Measurements from ENCODE around the gene FGF12. TPM values are rescaled to one million over a fixed set of nuclear protein-coding genes. Genes with fewer than 3 reads are reported as not detected.

The FGF12 gene
- polyA plus RNA-seq, 1 experiment = 0.11 TPM

DNA sequence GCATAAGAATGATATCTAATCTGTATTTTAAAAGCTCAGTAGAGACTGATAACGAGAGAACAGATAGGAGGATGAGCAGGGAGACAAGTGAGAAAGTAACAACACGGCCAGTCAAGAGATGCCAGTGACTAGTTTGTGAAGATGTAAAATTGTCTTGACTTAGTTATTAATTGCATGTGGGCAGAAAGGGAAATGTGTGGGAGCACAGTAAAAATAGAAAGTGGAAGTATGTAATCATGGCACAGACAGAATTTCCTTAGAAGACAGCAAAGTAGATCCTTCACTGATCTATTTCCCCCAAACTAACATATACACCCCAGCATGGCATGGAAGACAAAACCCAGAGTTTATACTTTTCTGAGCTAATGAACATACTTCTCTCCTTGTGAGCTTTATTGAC lies 344.5 kb downstream of the FGF12 start:
- CTCF ChIA-PET = no interaction called here
- H3K36me3 ChIP-seq (ENCODE audit: control insufficient read depth, insufficient read depth, low read length) = no peaks in the 10 kb centered on the region

DNA sequence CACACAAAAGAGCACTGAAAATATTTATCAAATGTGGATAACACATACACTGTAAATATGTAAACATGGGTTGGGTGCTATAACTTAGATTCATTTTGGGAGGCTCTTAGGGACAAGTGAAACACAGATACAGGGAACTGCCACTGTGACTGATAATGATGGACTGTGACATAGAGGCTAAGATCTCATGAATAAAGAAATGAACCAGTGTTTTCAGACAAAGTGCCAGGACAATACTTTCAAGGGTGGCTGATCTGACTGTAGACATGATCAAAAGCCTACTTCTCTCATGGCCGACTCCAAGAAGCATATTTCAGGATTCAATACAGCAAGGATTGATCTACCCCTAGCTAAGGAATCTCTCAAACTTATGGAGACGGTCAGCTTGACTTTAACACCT lies 353.8 kb downstream of the FGF12 start:
- POLR2A ChIA-PET = no interaction called here
- no peak for DNase-seq (ENCODE audit: low read depth)
- CTCF ChIA-PET = no interaction called here
- H3K27me3 ChIP-seq (ENCODE audit: control insufficient read depth, insufficient read depth, low read length) = no peaks in the 10 kb centered on the region
- H3K4me3 ChIP-seq (ENCODE audit: low read depth, low read length) = no peak overlapping the region
- no peaks in the 10 kb centered on the region for H3K36me3 ChIP-seq (ENCODE audit: control insufficient read depth, insufficient read depth, low read length)
- TF ChIP-seq, protein P1, sequence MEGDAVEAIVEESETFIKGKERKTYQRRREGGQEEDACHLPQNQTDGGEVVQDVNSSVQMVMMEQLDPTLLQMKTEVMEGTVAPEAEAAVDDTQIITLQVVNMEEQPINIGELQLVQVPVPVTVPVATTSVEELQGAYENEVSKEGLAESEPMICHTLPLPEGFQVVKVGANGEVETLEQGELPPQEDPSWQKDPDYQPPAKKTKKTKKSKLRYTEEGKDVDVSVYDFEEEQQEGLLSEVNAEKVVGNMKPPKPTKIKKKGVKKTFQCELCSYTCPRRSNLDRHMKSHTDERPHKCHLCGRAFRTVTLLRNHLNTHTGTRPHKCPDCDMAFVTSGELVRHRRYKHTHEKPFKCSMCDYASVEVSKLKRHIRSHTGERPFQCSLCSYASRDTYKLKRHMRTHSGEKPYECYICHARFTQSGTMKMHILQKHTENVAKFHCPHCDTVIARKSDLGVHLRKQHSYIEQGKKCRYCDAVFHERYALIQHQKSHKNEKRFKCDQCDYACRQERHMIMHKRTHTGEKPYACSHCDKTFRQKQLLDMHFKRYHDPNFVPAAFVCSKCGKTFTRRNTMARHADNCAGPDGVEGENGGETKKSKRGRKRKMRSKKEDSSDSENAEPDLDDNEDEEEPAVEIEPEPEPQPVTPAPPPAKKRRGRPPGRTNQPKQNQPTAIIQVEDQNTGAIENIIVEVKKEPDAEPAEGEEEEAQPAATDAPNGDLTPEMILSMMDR (IDR thresholded peaks at IDR 0.05; ENCODE audit: insufficient read depth, low read depth, low read length) = no peak

More for the DNA sequence above, 344.5 kb downstream of the FGF12 start:
- no peak overlapping the region for H3K4me3 ChIP-seq (ENCODE audit: low read depth, low read length)
- H3K27me3 ChIP-seq (ENCODE audit: control insufficient read depth, insufficient read depth, low read length) = no peaks in the 10 kb centered on the region
- TF ChIP-seq, protein P1 (IDR thresholded peaks at IDR 0.05; ENCODE audit: insufficient read depth, low read depth, low read length) = no peak
- POLR2A ChIA-PET = no interaction called here
- no peak for DNase-seq (ENCODE audit: low read depth)

DNA sequence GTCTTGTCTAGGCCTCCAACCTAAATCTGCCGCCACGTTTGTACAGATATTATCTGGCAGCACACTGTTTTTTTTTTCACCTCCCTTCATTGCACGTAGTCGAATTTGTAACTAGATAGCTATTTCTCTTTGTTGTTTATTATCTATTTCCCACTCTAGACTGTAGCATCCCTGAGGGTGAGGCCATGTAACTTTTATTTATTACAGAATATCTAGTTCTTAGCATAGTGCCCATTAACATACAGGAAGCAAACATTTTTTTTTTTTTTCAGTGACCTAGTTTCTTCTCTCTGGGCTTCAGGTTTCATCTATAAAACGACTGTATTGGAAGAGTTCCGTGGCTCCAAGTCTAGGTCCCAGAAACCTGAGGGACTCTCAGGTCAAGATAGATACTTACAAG lies 354.3 kb downstream of the FGF12 start:
- no peaks in the 10 kb centered on the region for H3K27me3 ChIP-seq (ENCODE audit: control insufficient read depth, insufficient read depth, low read length)
- H3K4me3 ChIP-seq (ENCODE audit: low read depth, low read length) = no peak overlapping the region
- H3K36me3 ChIP-seq (ENCODE audit: control insufficient read depth, insufficient read depth, low read length) = no peaks in the 10 kb centered on the region
- no peak for DNase-seq (ENCODE audit: low read depth)
- ChIA-PET POLR2A (no interaction called here), CTCF (no interaction called here)
- TF ChIP-seq, protein P1 (IDR thresholded peaks at IDR 0.05; ENCODE audit: insufficient read depth, low read depth, low read length) = no peak

DNA sequence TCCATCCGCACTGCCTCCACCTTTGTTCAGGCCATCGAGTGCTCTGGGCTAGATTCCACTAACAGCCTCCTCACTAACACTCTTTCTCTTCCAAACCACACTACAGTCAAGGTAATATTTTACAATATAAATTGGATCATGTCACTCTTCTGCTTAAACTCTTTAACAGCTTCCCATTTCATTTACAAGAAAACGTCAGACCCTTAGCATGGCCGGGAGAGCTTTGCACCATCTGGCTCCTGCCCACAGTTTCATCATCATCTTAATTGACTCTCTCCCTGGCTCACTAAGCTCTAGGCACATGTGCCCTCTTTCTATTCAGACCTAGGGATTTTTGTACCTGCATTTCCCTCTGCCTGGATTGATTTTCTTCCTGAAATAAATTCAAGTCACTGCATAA lies 354.7 kb downstream of the FGF12 start:
- Histone ChIP-seq H3K27me3 (ENCODE audit: control insufficient read depth, insufficient read depth, low read length) (no peaks in the 10 kb centered on the region), H3K4me3 (ENCODE audit: low read depth, low read length) (no peak overlapping the region), H3K36me3 (ENCODE audit: control insufficient read depth, insufficient read depth, low read length) (no peaks in the 10 kb centered on the region)
- no peak for DNase-seq (ENCODE audit: low read depth)
- POLR2A ChIA-PET = no interaction called here
- TF ChIP-seq, protein P1 (IDR thresholded peaks at IDR 0.05; ENCODE audit: insufficient read depth, low read depth, low read length) = no peak
- CTCF ChIA-PET = no interaction called here

DNA sequence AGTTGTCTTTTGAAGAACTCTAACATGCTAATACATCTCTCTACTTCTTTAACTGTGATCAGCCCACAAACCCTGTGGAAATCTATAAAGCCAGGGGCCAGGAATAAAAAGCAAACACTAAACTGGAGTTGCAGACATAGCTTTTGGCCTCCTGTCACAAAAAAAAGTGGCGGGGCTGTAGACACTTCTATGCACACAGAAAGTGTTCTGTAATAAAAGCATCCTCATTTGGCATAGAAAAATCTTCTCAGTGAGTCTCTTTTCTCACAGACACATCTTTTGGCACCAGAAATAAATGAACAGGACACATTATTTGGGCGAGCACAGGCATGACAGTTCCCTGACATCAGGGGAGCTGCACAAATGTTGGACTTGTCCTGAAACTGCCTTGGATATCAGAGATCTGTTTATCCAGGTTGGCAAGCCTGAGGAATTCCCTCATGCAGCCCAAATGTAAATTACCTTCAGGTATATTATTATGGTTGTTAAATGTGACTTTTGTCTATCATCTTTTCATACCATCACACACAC lies 355.4 kb downstream of the FGF12 start:
- TF ChIP-seq, protein P1 (IDR thresholded peaks at IDR 0.05; ENCODE audit: insufficient read depth, low read depth, low read length) = no peak
- H3K36me3 ChIP-seq (ENCODE audit: control insufficient read depth, insufficient read depth, low read length) = no peaks in the 10 kb centered on the region
- ChIA-PET CTCF (no interaction called here), POLR2A (no interaction called here)
- H3K27me3 ChIP-seq (ENCODE audit: control insufficient read depth, insufficient read depth, low read length) = no peaks in the 10 kb centered on the region
- no peak for DNase-seq (ENCODE audit: low read depth)
- H3K4me3 ChIP-seq (ENCODE audit: low read depth, low read length) = no peak overlapping the region
